Transverse colon (tissue), 3 donors: ENCODE data around the gene TRIM67.

Source experiments
- POLR2A ChIP-seq: fragments of 450-650 bp; IDR thresholded peaks from one replicate; pipeline ENCODE4 v1.6.1; 2016; ENCODE audit warnings: antibody characterized with exemption, mild to moderate bottlenecking, moderate library complexity
- TF ChIP-seq, protein P1 (sequence below), 5 experiments: fragments of 200-600 bp in 3 of 5; fragments of 450-650 bp in 2 of 5; sonication (generic) in 3 of 5; IDR thresholded peaks; 1 replicate in 2 of 5; 2 replicates in 3 of 5; pipeline ENCODE4 v1.5.1; 2016 to 2017; ENCODE audit warnings: antibody characterized with exemption in 5 of 5, inconsistent platforms in 3 of 5, mild to moderate bottlenecking in 2 of 5, moderate library complexity in 1 of 5

DNA sequence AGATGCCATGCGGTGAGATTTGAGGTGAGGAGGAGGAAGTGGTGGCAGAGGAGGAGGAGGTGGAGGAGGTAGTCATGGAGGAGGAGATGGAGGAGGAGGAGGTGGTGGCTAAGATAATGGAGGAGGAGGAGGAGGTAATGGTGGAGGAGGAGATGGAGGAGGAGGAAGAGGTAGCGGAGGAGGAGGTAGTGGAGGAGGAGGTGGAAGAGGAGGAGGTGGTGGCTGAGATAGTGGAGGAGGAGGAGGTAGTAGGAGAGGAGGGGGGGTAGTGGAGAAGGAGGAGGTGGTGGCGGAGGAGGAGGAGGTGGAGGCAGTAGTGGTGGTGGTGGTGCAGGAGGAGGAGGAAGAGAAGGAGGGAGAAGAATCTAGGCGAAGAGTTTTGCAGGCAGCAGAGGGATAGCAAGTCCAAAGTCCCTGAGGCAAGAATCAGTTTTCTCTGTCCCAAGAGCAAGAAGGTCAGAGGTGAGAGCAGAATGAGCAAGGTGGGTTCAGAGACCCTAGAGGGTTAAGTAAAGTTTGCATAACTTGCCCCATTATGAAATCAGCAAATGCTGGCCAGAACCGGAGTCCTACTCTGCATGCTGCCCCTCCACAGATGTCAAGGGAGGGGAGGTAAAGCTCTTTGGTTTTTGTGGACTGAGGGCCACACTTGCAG is 40.2 kb downstream of the TRIM67 start:
- TF ChIP-seq, protein P1, sequence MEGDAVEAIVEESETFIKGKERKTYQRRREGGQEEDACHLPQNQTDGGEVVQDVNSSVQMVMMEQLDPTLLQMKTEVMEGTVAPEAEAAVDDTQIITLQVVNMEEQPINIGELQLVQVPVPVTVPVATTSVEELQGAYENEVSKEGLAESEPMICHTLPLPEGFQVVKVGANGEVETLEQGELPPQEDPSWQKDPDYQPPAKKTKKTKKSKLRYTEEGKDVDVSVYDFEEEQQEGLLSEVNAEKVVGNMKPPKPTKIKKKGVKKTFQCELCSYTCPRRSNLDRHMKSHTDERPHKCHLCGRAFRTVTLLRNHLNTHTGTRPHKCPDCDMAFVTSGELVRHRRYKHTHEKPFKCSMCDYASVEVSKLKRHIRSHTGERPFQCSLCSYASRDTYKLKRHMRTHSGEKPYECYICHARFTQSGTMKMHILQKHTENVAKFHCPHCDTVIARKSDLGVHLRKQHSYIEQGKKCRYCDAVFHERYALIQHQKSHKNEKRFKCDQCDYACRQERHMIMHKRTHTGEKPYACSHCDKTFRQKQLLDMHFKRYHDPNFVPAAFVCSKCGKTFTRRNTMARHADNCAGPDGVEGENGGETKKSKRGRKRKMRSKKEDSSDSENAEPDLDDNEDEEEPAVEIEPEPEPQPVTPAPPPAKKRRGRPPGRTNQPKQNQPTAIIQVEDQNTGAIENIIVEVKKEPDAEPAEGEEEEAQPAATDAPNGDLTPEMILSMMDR (IDR thresholded peaks at IDR 0.05) = no peak
- no peak for TF ChIP-seq POLR2A
